GM23338 (cell line): ENCODE data around the gene NELFE. TPM values are rescaled to one million over a fixed set of nuclear protein-coding genes. Genes with fewer than 3 reads are reported as not detected.

Source experiments
- ATAC-seq: fragments of 200-7000 bp; cut with Tn5 transposase; 3 replicates; pipeline ENCODE4 v1.9.1; 2020
- DNase-seq: peaks from one replicate; pipeline ENCODE4 v3.0.0-alpha.2; 2015; ENCODE audit warnings: low spot score
- H2AFZ ChIP-seq: fragments of 200-600 bp; sonication (generic); 2 replicates; pipeline ENCODE4 v1.8.0; 2016; ENCODE audit warnings: antibody characterized with exemption, mild to moderate bottlenecking, moderate library complexity
- H3F3A ChIP-seq: fragments of 200-600 bp; sonication (generic); replicated peaks from 2 replicates; pipeline ENCODE4 v1.8.0; 2017; ENCODE audit warnings: antibody characterized with exemption, mixed run types, low read depth
- H3K27ac ChIP-seq: fragments of 200-600 bp; sonication (generic); 2 replicates; pipeline ENCODE4 v1.6.1; 2016; ENCODE audit warnings: low read depth
- H3K27me3 ChIP-seq: fragments of 200-600 bp; sonication (generic); 2 replicates; pipeline ENCODE4 v1.8.0; 2016; ENCODE audit warnings: mild to moderate bottlenecking, mixed run types, moderate library complexity; ENCODE audit not compliant: insufficient read depth
- H3K36me3 ChIP-seq: fragments of 200-600 bp; sonication (generic); 2 replicates; pipeline ENCODE4 v1.8.0; 2016; ENCODE audit warnings: mild to moderate bottlenecking; ENCODE audit not compliant: insufficient read depth
- H3K4me1 ChIP-seq: fragments of 200-600 bp; sonication (generic); 2 replicates; pipeline ENCODE4 v1.8.0; 2016; ENCODE audit warnings: mild to moderate bottlenecking, moderate library complexity; ENCODE audit not compliant: insufficient read depth
- H3K4me2 ChIP-seq: fragments of 200-600 bp; sonication (generic); 2 replicates; pipeline ENCODE4 v1.7.1; 2017; ENCODE audit warnings: mixed run types
- H3K4me3 ChIP-seq: fragments of 200-600 bp; sonication (generic); 2 replicates; pipeline ENCODE4 v1.6.1; 2016; ENCODE audit warnings: mixed run types
- H3K79me2 ChIP-seq: fragments of 200-600 bp; sonication (generic); replicated peaks from 2 replicates; pipeline ENCODE4 v1.8.0; 2017; ENCODE audit warnings: mild to moderate bottlenecking; ENCODE audit not compliant: insufficient read depth
- H3K9me2 ChIP-seq: fragments of 200-600 bp; sonication (generic); 2 replicates; pipeline ENCODE4 v1.8.0; 2017; ENCODE audit not compliant: insufficient read depth
- H4K20me1 ChIP-seq: fragments of 200-600 bp; sonication (generic); replicated peaks from 2 replicates; pipeline ENCODE4 v1.8.0; 2017; ENCODE audit warnings: mild to moderate bottlenecking; ENCODE audit not compliant: insufficient read depth
- H3K27ac Mint-ChIP-seq: 2 replicates; pipeline ENCODE4 v1.8.0; 2020; ENCODE audit warnings: inconsistent platforms, mild to moderate bottlenecking, moderate library complexity, mixed read lengths
- H3K27me3 Mint-ChIP-seq: 3 replicates; pipeline ENCODE4 v1.8.0; 2022; ENCODE audit warnings: low read depth, mild to moderate bottlenecking, moderate library complexity, mixed read lengths, inconsistent platforms; ENCODE audit not compliant: insufficient read depth, poor library complexity
- H3K36me3 Mint-ChIP-seq: 3 replicates; pipeline ENCODE4 v1.8.0; 2021; ENCODE audit warnings: low read depth, mild to moderate bottlenecking, inconsistent platforms, moderate library complexity, mixed read lengths
- H3K4me1 Mint-ChIP-seq: 3 replicates; pipeline ENCODE4 v1.8.0; 2020; ENCODE audit warnings: mild to moderate bottlenecking, inconsistent platforms, mixed read lengths
- H3K4me3 Mint-ChIP-seq: 3 replicates; pipeline ENCODE4 v1.8.0; 2021; ENCODE audit warnings: moderate library complexity, mild to moderate bottlenecking, inconsistent platforms, mixed read lengths
- H3K9me3 Mint-ChIP-seq: 3 replicates; pipeline ENCODE4 v1.8.0; 2020; ENCODE audit warnings: moderate library complexity, mild to moderate bottlenecking, inconsistent platforms, mixed read lengths
- CREB1 ChIP-seq: fragments of 250-450 bp; sonication (Bioruptor Pico); IDR thresholded peaks from 2 replicates; pipeline ENCODE4 v1.5.0; 2020; ENCODE audit warnings: low read depth, mild to moderate bottlenecking, moderate library complexity
- CTCF ChIP-seq, 2 experiments: fragments of 200-600 bp in 1 of 2; sonication (generic) in 1 of 2; conservative IDR thresholded peaks; 2 replicates each; pipeline versions ENCODE4 v1.5.1 to v1.6.1; 2016 to 2017; ENCODE audit warnings: antibody characterized with exemption in 2 of 2, low read depth in 2 of 2, mild to moderate bottlenecking in 2 of 2, moderate library complexity in 1 of 2
- ETS1 ChIP-seq: IDR thresholded peaks from 2 replicates; pipeline ENCODE4 v1.6.1; 2016; ENCODE audit warnings: antibody characterized with exemption
- EZH2 ChIP-seq: fragments of 200-600 bp; sonication (generic); IDR thresholded peaks from one replicate; pipeline ENCODE4 v1.8.0; 2017; ENCODE audit warnings: antibody characterized with exemption, mild to moderate bottlenecking, low read depth; ENCODE audit not compliant: unreplicated experiment
- EZH2phosphoT487 ChIP-seq: fragments of 200-600 bp; sonication (generic); IDR thresholded peaks from one replicate; pipeline ENCODE4 v1.8.1; 2018; ENCODE audit warnings: antibody characterized with exemption; ENCODE audit not compliant: unreplicated experiment
- JUNB ChIP-seq: IDR thresholded peaks from one replicate; pipeline ENCODE4 v1.6.1; 2016; ENCODE audit warnings: antibody characterized with exemption; ENCODE audit not compliant: unreplicated experiment
- NANOG ChIP-seq: IDR thresholded peaks from 2 replicates; pipeline ENCODE4 v1.6.1; 2016; ENCODE audit warnings: antibody characterized with exemption, borderline replicate concordance
- REST ChIP-seq: IDR thresholded peaks from one replicate; pipeline ENCODE4 v1.6.1; 2018; ENCODE audit warnings: antibody characterized with exemption; ENCODE audit not compliant: unreplicated experiment
- STAT1 ChIP-seq: IDR thresholded peaks from one replicate; pipeline ENCODE4 v1.6.1; 2016; ENCODE audit warnings: antibody characterized with exemption; ENCODE audit not compliant: unreplicated experiment
- ZNF331 ChIP-seq: fragments of 250-450 bp; sonication (Bioruptor Pico); IDR thresholded peaks from 2 replicates; pipeline ENCODE4 v1.5.0; 2020; ENCODE audit warnings: low read depth, mild to moderate bottlenecking, moderate library complexity
- polyA plus RNA-seq: library from polyadenylated mRNA; unstranded; fragments of >200 nt; fragmentation: Nextera tagmentation; extraction: Ambion mirVana; gene quantifications from 2 replicates; pipeline ENCODE4 v1.2.1, GENCODE V29; 2016
- total RNA-seq: library from RNA; depleted of rRNA; stranded (reverse); fragments of >200 nt; shearing (Covaris generic); gene quantifications from 2 replicates; pipeline ENCODE4 v1.2.3, GENCODE V29; 2014

NELFE gene
- total and polyA plus RNA-seq, 2 experiments from 2014 or later = 64.0 to 93.4 TPM

GRCh38 chr6:31967926-31968320, 9.2 kb upstream of the NELFE start:
- DNase-seq (no peak), ATAC-seq (no peak)
- no peaks in the 10 kb centered on the region for H3K9me2 ChIP-seq
- peaks cover 3% of the 10 kb centered on the region for H3K4me1 ChIP-seq
- peaks cover 66% of the 10 kb centered on the region for H3K36me3 Mint-ChIP-seq
- no peak overlapping the region for H3K4me3 ChIP-seq
- H3K36me3 ChIP-seq = peaks cover 10% of the 10 kb centered on the region
- no peaks in the 10 kb centered on the region for H3K27me3 ChIP-seq
- H3K27me3 Mint-ChIP-seq = peaks cover 21% of the 10 kb centered on the region
- no peak overlapping the region for H3K27ac Mint-ChIP-seq
- no peak overlapping the region for H3K27ac ChIP-seq
- H3K4me1 Mint-ChIP-seq = peaks cover 3% of the 10 kb centered on the region
- no peak overlapping the region for H2AFZ ChIP-seq
- no peaks in the 10 kb centered on the region; the same call in 1 of the 2 replicates for H4K20me1 ChIP-seq
- H3F3A ChIP-seq = peaks cover 5% of the 10 kb centered on the region
- no peaks in the 10 kb centered on the region for H3K9me3 Mint-ChIP-seq
- no peak overlapping the region for H3K4me3 Mint-ChIP-seq
- H3K79me2 ChIP-seq = peaks cover 6% of the 10 kb centered on the region; the same call in 1 of the 2 replicates
- no peak overlapping the region for H3K4me2 ChIP-seq
- TF ChIP-seq CTCF (conservative IDR thresholded peaks at IDR 0.05; ENCODE audit: low read depth in 2 of 2) = no peak
- TF ChIP-seq CREB1 (CRISPR knock-in tag) = no peak
- TF ChIP-seq STAT1 = no peak
- TF ChIP-seq REST = no peak
- no peak for TF ChIP-seq JUNB
- TF ChIP-seq ZNF331 = no peak
- no peak for TF ChIP-seq NANOG
- TF ChIP-seq EZH2 = no peak

- Histone ChIP-seq H3F3A (no peaks in the 10 kb centered on the region), H3K79me2 (peaks cover 5% of the 10 kb centered on the region; the same call in 1 of the 2 replicates), H2AFZ (no peak overlapping the region), H3K27ac (no peak overlapping the region), H3K4me2 (no peak overlapping the region), H3K27me3 (no peaks in the 10 kb centered on the region), H3K9me2 (no peaks in the 10 kb centered on the region), H4K20me1 (no peaks in the 10 kb centered on the region; the same call in 1 of the 2 replicates), H3K36me3 (peaks cover 10% of the 10 kb centered on the region), H3K4me1 (no peaks in the 10 kb centered on the region), H3K4me3 (no peak overlapping the region)
- Mint-ChIP-seq H3K4me1 (no peaks in the 10 kb centered on the region), H3K4me3 (no peak overlapping the region; the same call in 2 of the 3 replicates), H3K36me3 (peaks cover 70% of the 10 kb centered on the region), H3K27me3 (peaks cover 19% of the 10 kb centered on the region), H3K9me3 (no peaks in the 10 kb centered on the region), H3K27ac (no peak overlapping the region; the same call in 1 of the 2 replicates)
- ATAC-seq (no peak), DNase-seq (no peak)
- TF ChIP-seq NANOG = no peak
- TF ChIP-seq ETS1 = no peak
- TF ChIP-seq CTCF (conservative IDR thresholded peaks at IDR 0.05; ENCODE audit: low read depth in 2 of 2) = no peak
- no peak for TF ChIP-seq EZH2phosphoT487
- no peak for TF ChIP-seq JUNB
- no peak for TF ChIP-seq CREB1 (CRISPR knock-in tag)
- no peak for TF ChIP-seq EZH2
- TF ChIP-seq STAT1 = no peak
- no peak for TF ChIP-seq ZNF331
These were observed 8.5 kb upstream of the NELFE start for GRCh38 chr6:31966997-31967925.
